Measurements from ENCODE around the gene CLASRP. TPM values are rescaled to one million over a fixed set of nuclear protein-coding genes. Genes with fewer than 3 reads are reported as not detected.
"Not testable (repeated sequence)": the region's sequence is repeated elsewhere in the genome, so short reads cannot be mapped to it uniquely, and the experiment has no call there.

Gene CLASRP
- total RNA-seq, 1 donor from 2014 or later = 83.7 TPM

GRCh38 chr19:44993526-44993925 is 45.3 kb upstream of the CLASRP start:
- intact Hi-C loops (cut with DNase I) = no loop called here
- H3K4me1 ChIP-seq = no peaks in the 10 kb centered on the region
- H3K9me3 ChIP-seq = no peaks in the 10 kb centered on the region
- H3K4me3 ChIP-seq = no peak overlapping the region
- DNase-seq (no peak), ATAC-seq (no peak)
- no peak overlapping the region for H3K27ac ChIP-seq
- H3K27me3 ChIP-seq = no peaks in the 10 kb centered on the region
- peaks cover 36% of the 10 kb centered on the region for H3K36me3 ChIP-seq
- no peak for TF ChIP-seq CTCF (IDR thresholded peaks at IDR 0.05)

- TF ChIP-seq CTCF (IDR thresholded peaks at IDR 0.05) = no peak
- no peaks in the 10 kb centered on the region for H3K4me1 ChIP-seq
- DNase-seq (no peak), ATAC-seq (no peak)
- no peaks in the 10 kb centered on the region for H3K9me3 ChIP-seq
- H3K36me3 ChIP-seq = peaks cover 31% of the 10 kb centered on the region
- intact Hi-C loops (cut with DNase I) = no loop called here
- no peaks in the 10 kb centered on the region for H3K27me3 ChIP-seq
- H3K27ac ChIP-seq = no peak overlapping the region
- H3K4me3 ChIP-seq = no peak overlapping the region
Observed at GRCh38 chr19:44993926-44994537, 44.8 kb upstream of the CLASRP start.

- no peaks in the 10 kb centered on the region for H3K27me3 ChIP-seq
- peaks cover 10% of the 10 kb centered on the region for H3K4me1 ChIP-seq
- TF ChIP-seq CTCF (IDR thresholded peaks at IDR 0.05) = no peak
- H3K27ac ChIP-seq = no peak overlapping the region
- H3K4me3 ChIP-seq = no peak overlapping the region
- H3K9me3 ChIP-seq = no peaks in the 10 kb centered on the region
- no peaks in the 10 kb centered on the region for H3K36me3 ChIP-seq
- intact Hi-C loops (cut with DNase I) = no loop called here
- ATAC-seq = no peak
- no peak for DNase-seq
Observed at GRCh38 chr19:44998025-44998424, 40.8 kb upstream of the CLASRP start.

GRCh38 chr19:44999131-44999925 is 39.5 kb upstream of the CLASRP start:
- H3K4me1 ChIP-seq = not testable (repeated sequence)

GRCh38 chr19:45000665-45001064 is 38.2 kb upstream of the CLASRP start:
- H3K4me1 ChIP-seq; H3K36me3 ChIP-seq; intact Hi-C loops (cut with DNase I); DNase-seq; H3K27me3 ChIP-seq; H3K9me3 ChIP-seq; ATAC-seq: not testable (repeated sequence)
- H3K27ac ChIP-seq = peak overlapping the region; percentile 24
- H3K4me3 ChIP-seq = peak overlapping the region; percentile 76

More at GRCh38 chr19:44999131-44999925, 39.5 kb upstream of the CLASRP start:
- H3K4me3 ChIP-seq; H3K9me3 ChIP-seq; H3K36me3 ChIP-seq; ATAC-seq; H3K27me3 ChIP-seq; H3K27ac ChIP-seq; intact Hi-C loops (cut with DNase I); DNase-seq: not testable (repeated sequence)

DNA sequence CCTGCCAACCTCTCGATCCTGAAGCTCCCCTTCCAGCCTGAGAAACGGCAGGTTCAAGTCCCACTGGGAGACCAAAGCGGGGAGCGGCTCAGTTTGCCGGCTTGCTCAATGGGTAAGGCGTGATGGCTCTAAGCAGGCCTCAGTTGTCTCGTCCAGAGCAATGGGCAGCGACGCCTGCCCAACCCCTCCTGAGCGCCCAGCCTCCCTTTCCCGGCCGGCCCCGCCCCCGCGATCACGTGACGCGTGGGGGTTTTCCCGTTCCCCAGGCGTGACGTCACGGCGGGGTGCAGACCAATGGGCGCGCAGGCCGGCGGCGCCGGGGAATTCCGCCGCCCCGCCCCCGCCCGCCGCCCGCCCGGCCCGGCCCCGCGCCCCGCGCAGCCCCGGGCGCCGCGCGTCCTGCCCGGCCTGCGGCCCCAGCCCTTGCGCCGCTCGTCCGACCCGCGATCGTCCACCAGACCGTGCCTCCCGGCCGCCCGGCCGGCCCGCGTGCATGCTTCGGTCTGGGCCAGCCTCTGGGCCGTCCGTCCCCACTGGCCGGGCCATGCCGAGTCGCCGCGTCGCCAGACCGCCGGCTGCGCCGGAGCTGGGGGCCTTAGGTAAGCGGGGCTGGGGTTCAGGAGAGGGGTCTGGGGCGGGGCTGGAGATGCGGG is 37.6 kb upstream of the CLASRP start, which contains the start of gene RELB:
Gene RELB (plus strand): TSS at position 378 of the 653 bp plus-strand sequence. CDS start 116 bp downstream, at position 494.
- peaks cover 2% of the 10 kb centered on the region for H3K36me3 ChIP-seq
- DNase-seq = peak; percentile 98
- intact Hi-C loops (cut with DNase I) = no loop called here
- H3K4me1 ChIP-seq = peaks cover 10% of the 10 kb centered on the region
- TF ChIP-seq CTCF (IDR thresholded peaks at IDR 0.05) = no peak
- H3K9me3 ChIP-seq = no peaks in the 10 kb centered on the region
- no peaks in the 10 kb centered on the region for H3K27me3 ChIP-seq
- peak within 1 kb of the TSS; percentile 76 for H3K4me3 ChIP-seq
- H3K27ac ChIP-seq = peak within 1 kb of the TSS; percentile 92
- ATAC-seq = peak; percentile 64

Data from upper lobe of right lung (tissue), 1 donor.